ENCODE data around the gene SH3TC1. TPM values are rescaled to one million over a fixed set of nuclear protein-coding genes. Genes with fewer than 3 reads are reported as not detected.

Gene SH3TC1
- total and polyA plus RNA-seq, 4 donors, result 5.5 to 8.6 (median 8.3) TPM

GRCh38 chr4:8195841-8196458 is 3.1 kb upstream of the SH3TC1 start:
- Histone ChIP-seq H3K27ac (ENCODE audit: low read depth, low read length) (no peak overlapping the region), H3K4me1 (ENCODE audit: control insufficient read depth, insufficient read depth, low read length) (peaks cover 48% of the 10 kb centered on the region)
- WGBS (ENCODE audit: insufficient coverage), result 79% methylated on average over 20 of the region's 20 CpGs

GRCh38 chr4:8197521-8197920 is 1.6 kb upstream of the SH3TC1 start:
- Histone ChIP-seq H3K27me3 (ENCODE audit: control insufficient read depth, insufficient read depth, low read length) (no peaks in the 10 kb centered on the region), H3K4me3 (ENCODE audit: low read depth, low read length) (no peak overlapping the region), H3K9me3 (ENCODE audit: control insufficient read depth, insufficient read depth, low read length) (no peaks in the 10 kb centered on the region), H3K36me3 (ENCODE audit: control insufficient read depth, insufficient read depth, low read length) (no peaks in the 10 kb centered on the region), H3K27ac (ENCODE audit: low read depth, low read length) (no peak overlapping the region), H3K4me1 (ENCODE audit: control insufficient read depth, insufficient read depth, low read length) (peaks cover 61% of the 10 kb centered on the region)
- DNase-seq (ENCODE audit: low read depth in 4 of 6, low spot score in 6 of 6), result no peak
- 84% methylated on average over 13 of the region's 13 CpGs for WGBS (ENCODE audit: insufficient coverage)

More at GRCh38 chr4:8195841-8196458, 3.1 kb upstream of the SH3TC1 start:
- no peak for DNase-seq (ENCODE audit: low read depth in 4 of 6, low spot score in 6 of 6)
- Histone ChIP-seq H3K27me3 (ENCODE audit: control insufficient read depth, insufficient read depth, low read length) (no peaks in the 10 kb centered on the region), H3K36me3 (ENCODE audit: control insufficient read depth, insufficient read depth, low read length) (no peaks in the 10 kb centered on the region), H3K9me3 (ENCODE audit: control insufficient read depth, insufficient read depth, low read length) (no peaks in the 10 kb centered on the region), H3K4me3 (ENCODE audit: low read depth, low read length) (no peak overlapping the region)

- Histone ChIP-seq H3K9me3 (ENCODE audit: control insufficient read depth, insufficient read depth, low read length) (no peaks in the 10 kb centered on the region), H3K36me3 (ENCODE audit: control insufficient read depth, insufficient read depth, low read length) (no peaks in the 10 kb centered on the region), H3K4me3 (ENCODE audit: low read depth, low read length) (no peak overlapping the region), H3K4me1 (ENCODE audit: control insufficient read depth, insufficient read depth, low read length) (peaks cover 64% of the 10 kb centered on the region), H3K27ac (ENCODE audit: low read depth, low read length) (peak overlapping the region; percentile 5), H3K27me3 (ENCODE audit: control insufficient read depth, insufficient read depth, low read length) (no peaks in the 10 kb centered on the region)
- no peak for DNase-seq (ENCODE audit: low read depth in 4 of 6, low spot score in 6 of 6)
- 86% methylated on average over 15 of the region's 17 CpGs for WGBS (ENCODE audit: insufficient coverage)
Observed at GRCh38 chr4:8198206-8198905, 734 bp upstream of the SH3TC1 start.

GRCh38 chr4:8199594-8200301 is 658 bp downstream of the SH3TC1 start:
- H3K4me1 ChIP-seq (ENCODE audit: control insufficient read depth, insufficient read depth, low read length), result peaks cover 59% of the 10 kb centered on the region
- no peaks in the 10 kb centered on the region for H3K9me3 ChIP-seq (ENCODE audit: control insufficient read depth, insufficient read depth, low read length)
- no peak for DNase-seq (ENCODE audit: low read depth in 4 of 6, low spot score in 6 of 6)
- H3K27me3 ChIP-seq (ENCODE audit: control insufficient read depth, insufficient read depth, low read length), result no peaks in the 10 kb centered on the region
- peaks cover 4% of the 10 kb centered on the region for H3K36me3 ChIP-seq (ENCODE audit: control insufficient read depth, insufficient read depth, low read length)
- H3K4me3 ChIP-seq (ENCODE audit: low read depth, low read length), result peak overlapping the region; percentile 12
- WGBS (ENCODE audit: insufficient coverage), result 90% methylated on average over 26 of the region's 26 CpGs
- H3K27ac ChIP-seq (ENCODE audit: low read depth, low read length), result peak overlapping the region; percentile 64

- Histone ChIP-seq H3K27ac (ENCODE audit: low read depth, low read length) (peak overlapping the region; percentile 33), H3K4me1 (ENCODE audit: control insufficient read depth, insufficient read depth, low read length) (peaks cover 56% of the 10 kb centered on the region), H3K36me3 (ENCODE audit: control insufficient read depth, insufficient read depth, low read length) (peaks cover 8% of the 10 kb centered on the region), H3K9me3 (ENCODE audit: control insufficient read depth, insufficient read depth, low read length) (no peaks in the 10 kb centered on the region), H3K27me3 (ENCODE audit: control insufficient read depth, insufficient read depth, low read length) (no peaks in the 10 kb centered on the region), H3K4me3 (ENCODE audit: low read depth, low read length) (peak overlapping the region; percentile 5)
- no peak for DNase-seq (ENCODE audit: low read depth in 4 of 6, low spot score in 6 of 6)
- 72% methylated on average over 30 of the region's 30 CpGs for WGBS (ENCODE audit: insufficient coverage)
Observed at GRCh38 chr4:8200302-8200975, 1.3 kb downstream of the SH3TC1 start.

- Histone ChIP-seq H3K27me3 (ENCODE audit: control insufficient read depth, insufficient read depth, low read length) (no peaks in the 10 kb centered on the region), H3K36me3 (ENCODE audit: control insufficient read depth, insufficient read depth, low read length) (peaks cover 8% of the 10 kb centered on the region), H3K27ac (ENCODE audit: low read depth, low read length) (no peak overlapping the region), H3K4me1 (ENCODE audit: control insufficient read depth, insufficient read depth, low read length) (peaks cover 50% of the 10 kb centered on the region), H3K4me3 (ENCODE audit: low read depth, low read length) (peak overlapping the region; percentile 2), H3K9me3 (ENCODE audit: control insufficient read depth, insufficient read depth, low read length) (no peaks in the 10 kb centered on the region)
- 40% methylated on average over 8 of the region's 9 CpGs for whole genome bisulfite sequencing (ENCODE audit: insufficient coverage)
- DNase-seq (ENCODE audit: low read depth in 4 of 6, low spot score in 6 of 6), result no peak
Observed at GRCh38 chr4:8201321-8201781, 2.3 kb downstream of the SH3TC1 start.

GRCh38 chr4:8202108-8203051 is 3.3 kb downstream of the SH3TC1 start:
- Histone ChIP-seq H3K4me3 (ENCODE audit: low read depth, low read length) (no peak overlapping the region), H3K27me3 (ENCODE audit: control insufficient read depth, insufficient read depth, low read length) (no peaks in the 10 kb centered on the region), H3K36me3 (ENCODE audit: control insufficient read depth, insufficient read depth, low read length) (peaks cover 8% of the 10 kb centered on the region), H3K4me1 (ENCODE audit: control insufficient read depth, insufficient read depth, low read length) (peaks cover 47% of the 10 kb centered on the region), H3K27ac (ENCODE audit: low read depth, low read length) (no peak overlapping the region), H3K9me3 (ENCODE audit: control insufficient read depth, insufficient read depth, low read length) (no peaks in the 10 kb centered on the region)
- WGBS (ENCODE audit: insufficient coverage), result 93% methylated on average over 18 of the region's 21 CpGs
- DNase-seq (ENCODE audit: low read depth in 4 of 6, low spot score in 6 of 6), result no peak

GRCh38 chr4:8203052-8203401 is 3.9 kb downstream of the SH3TC1 start:
- peaks cover 8% of the 10 kb centered on the region for H3K36me3 ChIP-seq (ENCODE audit: control insufficient read depth, insufficient read depth, low read length)
- 90% methylated on average over 5 of the region's 7 CpGs for WGBS (ENCODE audit: insufficient coverage)
- peaks cover 47% of the 10 kb centered on the region for H3K4me1 ChIP-seq (ENCODE audit: control insufficient read depth, insufficient read depth, low read length)
- no peak for DNase-seq (ENCODE audit: low read depth in 4 of 6, low spot score in 6 of 6)
- H3K27me3 ChIP-seq (ENCODE audit: control insufficient read depth, insufficient read depth, low read length), result no peaks in the 10 kb centered on the region
- H3K27ac ChIP-seq (ENCODE audit: low read depth, low read length), result no peak overlapping the region
- H3K4me3 ChIP-seq (ENCODE audit: low read depth, low read length), result no peak overlapping the region
- H3K9me3 ChIP-seq (ENCODE audit: control insufficient read depth, insufficient read depth, low read length), result no peaks in the 10 kb centered on the region

GRCh38 chr4:8203817-8204216 is 4.7 kb downstream of the SH3TC1 start:
- peaks cover 41% of the 10 kb centered on the region for H3K4me1 ChIP-seq (ENCODE audit: control insufficient read depth, insufficient read depth, low read length)
- no peak for DNase-seq (ENCODE audit: low read depth in 4 of 6, low spot score in 6 of 6)
- H3K4me3 ChIP-seq (ENCODE audit: low read depth, low read length), result no peak overlapping the region
- H3K27ac ChIP-seq (ENCODE audit: low read depth, low read length), result no peak overlapping the region
- H3K36me3 ChIP-seq (ENCODE audit: control insufficient read depth, insufficient read depth, low read length), result peaks cover 8% of the 10 kb centered on the region
- H3K9me3 ChIP-seq (ENCODE audit: control insufficient read depth, insufficient read depth, low read length), result no peaks in the 10 kb centered on the region
- no peaks in the 10 kb centered on the region for H3K27me3 ChIP-seq (ENCODE audit: control insufficient read depth, insufficient read depth, low read length)
- WGBS (ENCODE audit: insufficient coverage), result 85% methylated on average over 8 of the region's 10 CpGs

All from spinal cord (tissue), 10 donors.